C4-2B (cell line): ENCODE results near the gene PRR13.
"Not testable (repeated sequence)": the region's sequence is repeated elsewhere in the genome, so short reads cannot be mapped to it uniquely, and the experiment has no call there.

ENCODE experiments used
- H3K27ac ChIP-seq: fragments of 450-650 bp; 2 replicates; pipeline ENCODE4 v1.5.1; 2017
- CTCF ChIP-seq: fragments of 450-650 bp; conservative IDR thresholded peaks from 2 replicates; pipeline ENCODE4 v1.5.1; 2017; ENCODE audit warnings: mild to moderate bottlenecking
- ZFX ChIP-seq: fragments of 450-650 bp; IDR thresholded peaks from 2 replicates; pipeline ENCODE4 v1.6.1; 2017

The PRR13 gene

GRCh38 chr12:53441040-53441833, at the start of gene PRR13:
Gene PRR13 (plus strand): TSS chr12:53441734. CDS start chr12:53442715, 981 bp downstream.
- TF ChIP-seq ZFX (no peak), CTCF (no peak)
- H3K27ac ChIP-seq: peak within 1 kb of the TSS; percentile 83

- H3K27ac ChIP-seq: no peak overlapping the region
- no peak for TF ChIP-seq ZFX
- no peak for TF ChIP-seq CTCF
Observed at GRCh38 chr12:53399896-53400295, 41.6 kb upstream of the PRR13 start.

GRCh38 chr12:53402351-53402750, 39.2 kb upstream of the PRR13 start:
- not testable (repeated sequence) for H3K27ac ChIP-seq

- TF ChIP-seq CTCF (no peak), ZFX (no peak)
- H3K27ac ChIP-seq: no peak overlapping the region
Observed at GRCh38 chr12:53402871-53403270, 38.7 kb upstream of the PRR13 start.

- TF ChIP-seq CTCF (no peak), ZFX (no peak)
Observed at GRCh38 chr12:53410951-53411350, 30.6 kb upstream of the PRR13 start.

GRCh38 chr12:53413485-53414204, 27.9 kb upstream of the PRR13 start:
- no peak overlapping the region for H3K27ac ChIP-seq
- TF ChIP-seq CTCF (no peak), ZFX (no peak)

More at GRCh38 chr12:53410951-53411350, 30.6 kb upstream of the PRR13 start:
- no peak overlapping the region for H3K27ac ChIP-seq

GRCh38 chr12:53414756-53415417, 26.6 kb upstream of the PRR13 start:
- no peak for TF ChIP-seq ZFX
- TF ChIP-seq CTCF: no peak

GRCh38 chr12:53415752-53416389, 25.7 kb upstream of the PRR13 start:
- not testable (repeated sequence) for H3K27ac ChIP-seq

More at GRCh38 chr12:53414756-53415417, 26.6 kb upstream of the PRR13 start:
- H3K27ac ChIP-seq: no peak overlapping the region

GRCh38 chr12:53417291-53417816, 24.2 kb upstream of the PRR13 start:
- not testable (repeated sequence) for H3K27ac ChIP-seq
